ENCODE measurements around the gene TMED6. TPM values are rescaled to one million over a fixed set of nuclear protein-coding genes. Genes with fewer than 3 reads are reported as not detected.

The TMED6 gene
- total RNA-seq, 2 donors from 2014 or later = 1.5 TPM; not detected in 1

- Histone ChIP-seq H3K36me3 (peaks cover 44% of the 10 kb centered on the region), H3K27me3 (replicated peaks; ENCODE audit: insufficient read depth) (no peaks in the 10 kb centered on the region), H3K4me1 (ENCODE audit: control insufficient read depth in 1 of 2, low read depth in 2 of 2) (peaks cover 14% of the 10 kb centered on the region in 2 donors), H3K9me3 (no peaks in the 10 kb centered on the region), H3K27ac (no peak overlapping the region), H3K4me3 (no peak overlapping the region)
- no peak for TF ChIP-seq CTCF (IDR thresholded peaks at IDR 0.05)
- DNase-seq (ENCODE audit: low spot score) (no peak), ATAC-seq (ENCODE audit: insufficient number of reproducible peaks, low FRiP score, low read depth) (no peak)
Observed at GRCh38 chr16:69315486-69316311, 35.9 kb downstream of the TMED6 start.

GRCh38 chr16:69314534-69314933 lies 37.1 kb downstream of the TMED6 start:
- TF ChIP-seq CTCF (IDR thresholded peaks at IDR 0.05) = no peak

GRCh38 chr16:69313469-69313868 lies 38.1 kb downstream of the TMED6 start:
- TF ChIP-seq CTCF (IDR thresholded peaks at IDR 0.05) = no peak
- no peaks in the 10 kb centered on the region for H3K27me3 ChIP-seq (replicated peaks; ENCODE audit: insufficient read depth)
- H3K4me3 ChIP-seq = no peak overlapping the region
- H3K27ac ChIP-seq = no peak overlapping the region
- H3K9me3 ChIP-seq = no peaks in the 10 kb centered on the region
- DNase-seq (ENCODE audit: low spot score) (no peak), ATAC-seq (ENCODE audit: insufficient number of reproducible peaks, low FRiP score, low read depth) (no peak)
- H3K36me3 ChIP-seq = peaks cover 22% of the 10 kb centered on the region
- peaks cover 17 to 19% of the 10 kb centered on the region in 2 donors for H3K4me1 ChIP-seq (ENCODE audit: control insufficient read depth in 1 of 2, low read depth in 2 of 2)

More at GRCh38 chr16:69314534-69314933, 37.1 kb downstream of the TMED6 start:
- no peak overlapping the region for H3K4me3 ChIP-seq
- peaks cover 33% of the 10 kb centered on the region for H3K36me3 ChIP-seq
- peaks cover 17 to 19% of the 10 kb centered on the region in 2 donors for H3K4me1 ChIP-seq (ENCODE audit: control insufficient read depth in 1 of 2, low read depth in 2 of 2)
- DNase-seq (ENCODE audit: low spot score) = no peak
- H3K27ac ChIP-seq = no peak overlapping the region
- no peaks in the 10 kb centered on the region for H3K9me3 ChIP-seq
- no peaks in the 10 kb centered on the region for H3K27me3 ChIP-seq (replicated peaks; ENCODE audit: insufficient read depth)
- no peak for ATAC-seq (ENCODE audit: insufficient number of reproducible peaks, low FRiP score, low read depth)

GRCh38 chr16:69311533-69312387 lies 39.8 kb downstream of the TMED6 start:
- peak overlapping the region; percentile 70 to 86 for H3K27ac ChIP-seq
- ATAC-seq (ENCODE audit: insufficient number of reproducible peaks, low FRiP score, low read depth) (peak; percentile 9), DNase-seq (ENCODE audit: low spot score) (no peak)
- H3K4me1 ChIP-seq (ENCODE audit: control insufficient read depth in 1 of 2, low read depth in 2 of 2) = peaks cover 17 to 19% of the 10 kb centered on the region in 2 donors
- peak overlapping the region; percentile 95 for H3K4me3 ChIP-seq
- H3K9me3 ChIP-seq = no peaks in the 10 kb centered on the region
- no peak for TF ChIP-seq CTCF (IDR thresholded peaks at IDR 0.05)
- peaks cover 10% of the 10 kb centered on the region for H3K36me3 ChIP-seq
- H3K27me3 ChIP-seq (replicated peaks; ENCODE audit: insufficient read depth) = no peaks in the 10 kb centered on the region
